SK-N-SH treated with all-trans-retinoic acid at 6 μM for 48 hours (cell line): ENCODE results near the gene OSBPL9.

Source experiments
- ATAC-seq: fragments of 200-7000 bp; cut with Tn5 transposase; 3 replicates; pipeline ENCODE4 v1.9.1; 2020; ENCODE audit warnings: mild to moderate bottlenecking, moderate library complexity
- ARNTL ChIP-seq: fragments of 450-650 bp; formaldehyde crosslinking; IDR thresholded peaks from 2 replicates; pipeline ENCODE4 v1.5.0; 2020; ENCODE audit warnings: low read depth, mild to moderate bottlenecking, moderate library complexity, borderline replicate concordance
- BACH2 ChIP-seq: fragments of 250-450 bp; sonication (Bioruptor Pico); IDR thresholded peaks from 2 replicates; pipeline ENCODE4 v1.9.0; 2021; ENCODE audit warnings: mild to moderate bottlenecking, borderline replicate concordance
- CSDC2 ChIP-seq: fragments of 250-450 bp; sonication (Bioruptor Pico); IDR thresholded peaks from 2 replicates; pipeline ENCODE4 v1.5.0; 2020; ENCODE audit warnings: mild to moderate bottlenecking, moderate library complexity
- ESRRG ChIP-seq: fragments of 250-450 bp; sonication (Bioruptor Pico); IDR thresholded peaks from 2 replicates; pipeline ENCODE4 v1.6.1; 2021; ENCODE audit warnings: mild to moderate bottlenecking
- GLIS3 ChIP-seq: fragments of 250-450 bp; sonication (Bioruptor Pico); IDR thresholded peaks from 2 replicates; pipeline ENCODE4 v1.5.0; 2020; ENCODE audit warnings: mild to moderate bottlenecking, moderate library complexity
- ISL1 ChIP-seq: fragments of 250-450 bp; sonication (Bioruptor Pico); IDR thresholded peaks from 2 replicates; pipeline ENCODE4 v2.1.2; 2022; ENCODE audit warnings: mild to moderate bottlenecking, moderate library complexity
- OSR1 ChIP-seq: fragments of 250-450 bp; sonication (Bioruptor Pico); IDR thresholded peaks from 2 replicates; pipeline ENCODE4 v1.8.0; 2022; ENCODE audit warnings: moderate library complexity, mild to moderate bottlenecking, inconsistent platforms
- PPARA ChIP-seq: fragments of 250-450 bp; sonication (Bioruptor Pico); IDR thresholded peaks from 2 replicates; pipeline ENCODE4 v1.5.0; 2020; ENCODE audit warnings: mild to moderate bottlenecking, borderline replicate concordance
- RARB ChIP-seq: fragments of 250-450 bp; sonication (Bioruptor Pico); IDR thresholded peaks from 2 replicates; pipeline ENCODE4 v1.8.0; 2021; ENCODE audit warnings: mild to moderate bottlenecking, moderate library complexity
- SNAI2 ChIP-seq: fragments of 250-450 bp; sonication (Bioruptor Pico); IDR thresholded peaks from 2 replicates; pipeline ENCODE4 v1.5.0; 2020; ENCODE audit warnings: mild to moderate bottlenecking, moderate library complexity
- TCF4 ChIP-seq: fragments of 250-450 bp; sonication (Bioruptor Pico); IDR thresholded peaks from 2 replicates; pipeline ENCODE4 v1.8.0; 2021; ENCODE audit warnings: mild to moderate bottlenecking, moderate library complexity, borderline replicate concordance
- TOX ChIP-seq: fragments of 250-450 bp; sonication (Bioruptor Pico); IDR thresholded peaks from 2 replicates; pipeline ENCODE4 v1.8.0; 2021; ENCODE audit warnings: mild to moderate bottlenecking, moderate library complexity, borderline replicate concordance
- ZC3H10 ChIP-seq: fragments of 250-450 bp; sonication (Bioruptor Pico); IDR thresholded peaks from 2 replicates; pipeline ENCODE4 v1.5.1; 2021; ENCODE audit warnings: mild to moderate bottlenecking, moderate library complexity
- ZFP3 ChIP-seq: fragments of 250-450 bp; sonication (Bioruptor Pico); IDR thresholded peaks from 2 replicates; pipeline ENCODE4 v1.5.0; 2020; ENCODE audit warnings: mild to moderate bottlenecking, moderate library complexity
- ZFP30 ChIP-seq: fragments of 450-650 bp; formaldehyde crosslinking; IDR thresholded peaks from 2 replicates; pipeline ENCODE4 v1.5.0; 2022; ENCODE audit warnings: mild to moderate bottlenecking, moderate library complexity
- ZNF70 ChIP-seq: fragments of 450-650 bp; formaldehyde crosslinking; IDR thresholded peaks from 2 replicates; pipeline ENCODE4 v1.5.0; 2020; ENCODE audit warnings: mild to moderate bottlenecking, moderate library complexity
- ZNF8 ChIP-seq: fragments of 450-650 bp; formaldehyde crosslinking; IDR thresholded peaks from 2 replicates; pipeline ENCODE4 v1.5.0; 2020; ENCODE audit warnings: mild to moderate bottlenecking, moderate library complexity
- TF ChIP-seq, protein P1 (sequence below): fragments of 250-450 bp; sonication (Bioruptor Pico); IDR thresholded peaks from 2 replicates; pipeline ENCODE4 v1.5.0; 2020; ENCODE audit warnings: mild to moderate bottlenecking, moderate library complexity
- TF ChIP-seq, protein P2 (sequence below): fragments of 250-450 bp; sonication (Bioruptor Pico); IDR thresholded peaks from 2 replicates; pipeline ENCODE4 v1.8.0; 2021; ENCODE audit warnings: low read depth, mild to moderate bottlenecking, moderate library complexity, borderline replicate concordance
- TF ChIP-seq, protein P3 (sequence below): fragments of 250-450 bp; sonication (Bioruptor Pico); IDR thresholded peaks from 2 replicates; pipeline ENCODE4 v1.5.1; 2021; ENCODE audit warnings: mild to moderate bottlenecking, moderate library complexity
- TF ChIP-seq, protein P4 (sequence below): fragments of 250-450 bp; sonication (Bioruptor Pico); IDR thresholded peaks from 2 replicates; pipeline ENCODE4 v1.8.0; 2020; ENCODE audit warnings: mild to moderate bottlenecking, moderate library complexity, borderline replicate concordance

The OSBPL9 gene

DNA sequence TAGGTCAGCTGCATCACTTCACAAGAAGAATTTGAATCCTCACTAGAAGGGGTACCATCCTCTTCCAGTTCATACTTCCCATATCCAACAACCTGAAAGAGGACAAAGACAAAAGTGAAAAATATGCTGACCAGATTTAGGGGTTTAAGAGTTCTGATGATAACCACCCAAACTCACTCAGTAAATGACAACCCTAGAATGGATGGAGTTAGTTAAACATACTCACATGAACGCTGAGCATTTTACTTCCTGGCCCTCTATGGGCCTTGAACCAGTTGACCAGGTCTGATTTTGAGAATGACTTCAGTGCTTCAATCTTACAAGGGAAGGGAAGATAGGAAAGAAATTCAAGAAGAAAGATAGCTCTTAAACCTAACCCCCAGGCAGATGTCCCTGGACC lies 172.4 kb downstream of the OSBPL9 start:
- TF ChIP-seq, protein P1, sequence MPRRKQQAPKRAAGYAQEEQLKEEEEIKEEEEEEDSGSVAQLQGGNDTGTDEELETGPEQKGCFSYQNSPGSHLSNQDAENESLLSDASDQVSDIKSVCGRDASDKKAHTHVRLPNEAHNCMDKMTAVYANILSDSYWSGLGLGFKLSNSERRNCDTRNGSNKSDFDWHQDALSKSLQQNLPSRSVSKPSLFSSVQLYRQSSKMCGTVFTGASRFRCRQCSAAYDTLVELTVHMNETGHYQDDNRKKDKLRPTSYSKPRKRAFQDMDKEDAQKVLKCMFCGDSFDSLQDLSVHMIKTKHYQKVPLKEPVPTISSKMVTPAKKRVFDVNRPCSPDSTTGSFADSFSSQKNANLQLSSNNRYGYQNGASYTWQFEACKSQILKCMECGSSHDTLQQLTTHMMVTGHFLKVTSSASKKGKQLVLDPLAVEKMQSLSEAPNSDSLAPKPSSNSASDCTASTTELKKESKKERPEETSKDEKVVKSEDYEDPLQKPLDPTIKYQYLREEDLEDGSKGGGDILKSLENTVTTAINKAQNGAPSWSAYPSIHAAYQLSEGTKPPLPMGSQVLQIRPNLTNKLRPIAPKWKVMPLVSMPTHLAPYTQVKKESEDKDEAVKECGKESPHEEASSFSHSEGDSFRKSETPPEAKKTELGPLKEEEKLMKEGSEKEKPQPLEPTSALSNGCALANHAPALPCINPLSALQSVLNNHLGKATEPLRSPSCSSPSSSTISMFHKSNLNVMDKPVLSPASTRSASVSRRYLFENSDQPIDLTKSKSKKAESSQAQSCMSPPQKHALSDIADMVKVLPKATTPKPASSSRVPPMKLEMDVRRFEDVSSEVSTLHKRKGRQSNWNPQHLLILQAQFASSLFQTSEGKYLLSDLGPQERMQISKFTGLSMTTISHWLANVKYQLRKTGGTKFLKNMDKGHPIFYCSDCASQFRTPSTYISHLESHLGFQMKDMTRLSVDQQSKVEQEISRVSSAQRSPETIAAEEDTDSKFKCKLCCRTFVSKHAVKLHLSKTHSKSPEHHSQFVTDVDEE (CRISPR knock-in tag): no peak
- TF ChIP-seq TOX: no peak
- no peak for ATAC-seq

DNA sequence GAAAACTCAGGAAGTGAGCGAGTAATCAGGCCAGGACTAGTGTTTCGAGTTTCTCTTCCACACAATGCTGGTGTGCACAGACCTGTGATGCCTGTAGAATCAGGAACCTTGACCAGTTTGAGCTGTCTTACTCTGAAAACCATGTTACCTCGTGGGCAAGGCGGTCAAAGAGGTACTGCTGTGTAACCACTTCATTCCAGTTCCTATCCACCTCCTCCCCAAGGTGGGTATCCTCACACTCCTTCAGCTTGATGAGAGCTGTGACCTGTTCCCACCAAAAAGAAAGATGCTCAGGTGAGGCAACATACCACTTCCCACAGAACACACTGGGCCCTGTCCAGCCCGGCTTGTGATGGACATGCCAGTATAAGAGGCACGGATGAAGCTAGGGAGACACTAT lies 173.5 kb downstream of the OSBPL9 start:
- ATAC-seq: no peak
- no peak for TF ChIP-seq GLIS3 (CRISPR knock-in tag)
- TF ChIP-seq, all 23 proteins: peak for 0

DNA sequence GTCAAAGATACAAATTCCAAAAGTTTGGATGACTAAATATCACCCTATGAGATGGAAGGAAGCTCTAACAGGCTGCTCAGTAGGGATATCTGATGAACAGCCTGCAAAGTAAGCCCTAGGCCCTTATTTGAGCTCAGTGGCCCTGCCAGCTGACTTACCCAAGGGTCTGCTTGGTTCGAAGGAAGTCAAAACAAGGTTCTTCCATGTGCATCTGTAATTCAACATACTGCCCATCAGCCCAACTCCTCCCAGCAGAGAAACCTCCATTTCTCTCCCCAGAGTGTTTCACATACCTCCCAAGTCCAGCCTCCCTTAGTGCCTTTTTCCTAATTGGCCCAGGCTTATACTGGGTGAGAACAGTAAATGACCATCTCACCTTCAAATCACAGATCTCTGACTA lies 175.0 kb downstream of the OSBPL9 start:
- no peak for ATAC-seq
- TF ChIP-seq RARB (CRISPR knock-in tag) (no peak), ZNF70 (CRISPR knock-in tag) (no peak), SNAI2 (CRISPR knock-in tag) (no peak), CSDC2 (CRISPR knock-in tag) (no peak), TOX (no peak), ZFP3 (CRISPR knock-in tag) (no peak), ESRRG (CRISPR knock-in tag) (no peak), ZFP30 (CRISPR knock-in tag) (no peak), ZC3H10 (no peak), TCF4 (CRISPR knock-in tag) (no peak), BACH2 (CRISPR knock-in tag) (no peak), ARNTL (no peak), OSR1 (CRISPR knock-in tag) (no peak), ISL1 (CRISPR knock-in tag) (no peak), ZNF8 (CRISPR knock-in tag) (no peak)
- TF ChIP-seq, protein P1 (CRISPR knock-in tag): no peak
- TF ChIP-seq, protein P2, sequence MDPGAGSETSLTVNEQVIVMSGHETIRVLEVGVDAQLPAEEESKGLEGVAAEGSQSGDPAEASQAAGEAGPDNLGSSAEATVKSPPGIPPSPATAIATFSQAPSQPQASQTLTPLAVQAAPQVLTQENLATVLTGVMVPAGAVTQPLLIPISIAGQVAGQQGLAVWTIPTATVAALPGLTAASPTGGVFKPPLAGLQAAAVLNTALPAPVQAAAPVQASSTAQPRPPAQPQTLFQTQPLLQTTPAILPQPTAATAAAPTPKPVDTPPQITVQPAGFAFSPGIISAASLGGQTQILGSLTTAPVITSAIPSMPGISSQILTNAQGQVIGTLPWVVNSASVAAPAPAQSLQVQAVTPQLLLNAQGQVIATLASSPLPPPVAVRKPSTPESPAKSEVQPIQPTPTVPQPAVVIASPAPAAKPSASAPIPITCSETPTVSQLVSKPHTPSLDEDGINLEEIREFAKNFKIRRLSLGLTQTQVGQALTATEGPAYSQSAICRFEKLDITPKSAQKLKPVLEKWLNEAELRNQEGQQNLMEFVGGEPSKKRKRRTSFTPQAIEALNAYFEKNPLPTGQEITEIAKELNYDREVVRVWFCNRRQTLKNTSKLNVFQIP: no peak
- TF ChIP-seq, protein P3, sequence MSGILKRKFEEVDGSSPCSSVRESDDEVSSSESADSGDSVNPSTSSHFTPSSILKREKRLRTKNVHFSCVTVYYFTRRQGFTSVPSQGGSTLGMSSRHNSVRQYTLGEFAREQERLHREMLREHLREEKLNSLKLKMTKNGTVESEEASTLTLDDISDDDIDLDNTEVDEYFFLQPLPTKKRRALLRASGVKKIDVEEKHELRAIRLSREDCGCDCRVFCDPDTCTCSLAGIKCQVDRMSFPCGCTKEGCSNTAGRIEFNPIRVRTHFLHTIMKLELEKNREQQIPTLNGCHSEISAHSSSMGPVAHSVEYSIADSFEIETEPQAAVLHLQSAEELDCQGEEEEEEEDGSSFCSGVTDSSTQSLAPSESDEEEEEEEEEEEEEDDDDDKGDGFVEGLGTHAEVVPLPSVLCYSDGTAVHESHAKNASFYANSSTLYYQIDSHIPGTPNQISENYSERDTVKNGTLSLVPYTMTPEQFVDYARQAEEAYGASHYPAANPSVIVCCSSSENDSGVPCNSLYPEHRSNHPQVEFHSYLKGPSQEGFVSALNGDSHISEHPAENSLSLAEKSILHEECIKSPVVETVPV: no peak

DNA sequence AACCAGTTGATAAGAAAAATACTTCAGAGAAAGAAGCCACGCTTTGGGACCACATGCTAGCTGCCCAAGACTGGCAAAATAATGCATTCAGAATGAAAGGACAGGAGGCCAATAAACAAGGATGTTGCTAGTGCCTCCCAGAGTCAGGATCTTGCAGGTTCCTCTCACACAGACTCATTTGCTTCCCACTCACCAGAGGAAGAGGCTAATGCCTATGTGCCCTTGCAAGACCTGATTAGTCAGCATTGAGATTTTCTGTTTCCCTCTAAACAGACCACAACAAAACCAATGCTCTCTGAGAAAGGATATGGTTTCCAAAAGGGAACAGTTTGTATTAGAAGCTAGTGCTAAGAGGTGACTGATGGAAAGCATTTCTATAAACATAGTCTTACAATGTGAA lies 176.0 kb downstream of the OSBPL9 start:
- ATAC-seq: peak; percentile 40
- TF ChIP-seq ARNTL (no peak), ZNF8 (CRISPR knock-in tag) (no peak), ZNF70 (CRISPR knock-in tag) (no peak), ZFP3 (CRISPR knock-in tag) (no peak), TCF4 (CRISPR knock-in tag) (no peak), OSR1 (CRISPR knock-in tag) (no peak), ZFP30 (CRISPR knock-in tag) (no peak), SNAI2 (CRISPR knock-in tag) (no peak), PPARA (CRISPR knock-in tag) (no peak)
- TF ChIP-seq, protein P1 (CRISPR knock-in tag): no peak
- TF ChIP-seq, protein P3: no peak
- TF ChIP-seq, protein P4, sequence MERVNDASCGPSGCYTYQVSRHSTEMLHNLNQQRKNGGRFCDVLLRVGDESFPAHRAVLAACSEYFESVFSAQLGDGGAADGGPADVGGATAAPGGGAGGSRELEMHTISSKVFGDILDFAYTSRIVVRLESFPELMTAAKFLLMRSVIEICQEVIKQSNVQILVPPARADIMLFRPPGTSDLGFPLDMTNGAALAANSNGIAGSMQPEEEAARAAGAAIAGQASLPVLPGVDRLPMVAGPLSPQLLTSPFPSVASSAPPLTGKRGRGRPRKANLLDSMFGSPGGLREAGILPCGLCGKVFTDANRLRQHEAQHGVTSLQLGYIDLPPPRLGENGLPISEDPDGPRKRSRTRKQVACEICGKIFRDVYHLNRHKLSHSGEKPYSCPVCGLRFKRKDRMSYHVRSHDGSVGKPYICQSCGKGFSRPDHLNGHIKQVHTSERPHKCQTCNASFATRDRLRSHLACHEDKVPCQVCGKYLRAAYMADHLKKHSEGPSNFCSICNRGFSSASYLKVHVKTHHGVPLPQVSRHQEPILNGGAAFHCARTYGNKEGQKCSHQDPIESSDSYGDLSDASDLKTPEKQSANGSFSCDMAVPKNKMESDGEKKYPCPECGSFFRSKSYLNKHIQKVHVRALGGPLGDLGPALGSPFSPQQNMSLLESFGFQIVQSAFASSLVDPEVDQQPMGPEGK (CRISPR knock-in tag): no peak
